Measurements from ENCODE around the gene RNF157. TPM values are rescaled to one million over a fixed set of nuclear protein-coding genes. Genes with fewer than 3 reads are reported as not detected.
A peak's percentile ranks its signal among the peaks of the same experiment; 100 is the strongest.

Gene RNF157
- total RNA-seq, 1 donor from 2014 or later, result 0.32 TPM

DNA sequence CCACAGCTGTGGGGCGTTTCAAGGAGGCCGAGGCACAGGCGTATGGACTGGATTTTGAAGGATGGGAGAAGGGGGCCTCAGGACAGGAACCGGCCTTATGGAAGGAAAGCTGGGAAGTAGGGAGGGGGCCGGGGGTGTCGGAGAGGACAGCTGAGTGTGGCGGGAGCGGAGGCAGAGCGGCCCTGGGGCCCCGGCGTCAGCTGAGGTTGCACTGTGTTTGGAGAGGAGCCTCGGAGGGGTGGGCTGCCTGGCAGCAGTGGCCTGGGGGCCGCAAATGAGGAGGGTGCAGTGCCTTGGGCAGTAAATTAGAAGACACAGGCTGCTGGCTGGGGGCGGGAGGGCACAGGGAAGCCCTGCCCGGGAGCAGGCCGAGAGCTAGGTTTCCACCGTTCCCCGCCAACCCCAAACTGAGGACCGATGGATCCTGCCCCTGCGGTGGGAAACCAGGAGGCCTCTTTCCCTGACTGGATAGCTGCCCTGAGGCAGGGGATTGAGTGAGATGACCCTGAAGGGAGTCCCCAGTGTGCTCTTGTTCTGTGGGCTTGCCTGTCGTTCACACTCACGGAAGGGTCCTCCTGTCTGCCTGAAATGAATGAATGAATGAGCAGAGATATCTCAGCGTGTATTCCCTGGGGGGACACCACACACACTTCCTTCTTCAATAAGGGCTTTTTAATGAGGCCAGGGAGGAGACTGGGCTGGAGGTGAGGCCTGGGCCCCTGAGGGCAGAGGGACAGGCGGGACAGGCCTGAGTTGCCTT is 117.7 kb downstream of the RNF157 start:
- ATAC-seq, result no peak

DNA sequence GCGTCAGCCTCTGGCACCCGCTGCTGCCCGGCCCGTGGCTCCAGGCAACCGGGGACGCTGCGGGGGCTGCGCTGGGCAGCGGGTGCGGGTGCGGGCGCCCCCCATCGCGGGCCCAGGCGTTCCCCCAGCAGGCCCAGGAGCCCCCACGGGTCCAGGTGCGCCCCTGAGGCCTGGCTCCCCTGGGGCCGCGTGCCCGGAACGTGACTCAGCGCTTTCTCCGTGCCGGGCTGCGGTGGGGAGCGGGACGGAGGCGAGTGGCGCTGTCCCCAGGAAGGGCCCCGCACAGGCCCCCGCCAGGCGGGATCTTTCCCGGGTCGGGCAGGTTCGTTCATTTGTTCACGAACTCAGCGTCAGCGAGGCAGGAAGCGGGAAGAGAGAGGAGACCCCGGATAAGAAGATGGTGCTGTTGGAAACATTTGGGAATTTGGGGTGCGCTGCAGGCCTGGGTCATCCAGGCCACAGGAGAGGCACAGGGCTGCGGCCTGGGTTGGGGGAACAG is 118.3 kb downstream of the RNF157 start:
- peak; percentile 54 for ATAC-seq

DNA sequence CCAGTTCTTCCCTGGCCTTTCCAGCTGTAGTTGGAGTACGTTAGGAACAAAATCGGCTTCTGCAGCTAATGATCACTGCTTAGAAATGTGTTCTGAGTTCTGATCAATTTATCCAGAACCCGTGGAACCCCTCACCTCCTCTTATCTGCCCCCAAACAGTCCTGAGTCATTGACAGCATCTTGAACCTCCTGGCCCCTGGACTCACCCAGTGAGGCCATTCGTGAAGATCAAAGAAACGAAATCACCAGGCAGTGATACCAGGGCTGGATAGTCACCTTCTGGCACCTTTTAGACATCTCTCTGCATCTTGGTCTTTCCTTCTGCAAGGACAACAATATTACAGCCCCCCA is 119.7 kb downstream of the RNF157 start:
- no peak for ATAC-seq

DNA sequence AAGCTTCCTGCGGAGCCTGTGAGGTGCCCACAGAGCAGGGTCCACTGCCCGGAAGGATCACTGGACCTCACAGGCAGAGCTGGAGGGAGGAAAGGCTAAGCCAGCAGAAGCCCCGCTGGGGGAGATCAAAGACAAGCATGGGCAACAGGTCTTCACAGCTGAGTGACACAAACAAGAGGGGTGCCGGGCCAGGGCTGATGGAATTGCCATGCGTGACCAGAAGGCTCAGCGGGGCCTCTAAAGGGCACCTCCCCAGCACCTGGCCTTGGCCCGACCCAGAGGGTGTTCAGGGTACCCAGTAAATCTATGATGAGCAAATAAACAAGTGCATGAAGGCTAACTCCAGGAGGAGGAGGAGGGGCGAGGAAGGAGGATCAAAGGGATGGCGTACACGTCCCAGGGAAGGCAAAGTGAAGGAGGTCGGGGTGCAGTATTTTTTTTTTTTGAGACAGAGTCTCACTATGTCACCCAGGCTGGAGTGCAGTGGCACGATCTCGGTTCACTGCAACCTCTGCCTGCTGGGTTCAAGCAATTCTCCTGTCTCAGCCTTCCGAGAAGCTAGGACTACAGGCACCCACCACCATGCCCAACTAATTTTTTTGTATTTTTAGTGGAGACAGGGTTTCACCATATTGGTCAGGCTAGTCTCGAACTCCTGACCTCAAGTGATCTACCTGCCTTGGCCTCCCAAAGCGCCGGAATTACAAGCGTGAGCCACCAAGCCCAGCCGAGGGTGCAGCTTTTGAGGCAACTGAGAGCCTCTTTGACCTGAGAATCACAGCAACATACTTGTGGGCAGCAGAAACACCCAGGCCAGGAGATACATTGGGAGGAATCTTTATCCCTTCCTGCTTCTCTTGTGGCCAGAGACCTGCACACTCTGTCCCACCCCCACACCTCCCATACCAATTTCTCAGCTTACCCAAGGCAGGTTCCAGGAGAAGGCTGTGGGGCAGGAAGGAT is 120.6 kb downstream of the RNF157 start:
- no peak for ATAC-seq

DNA sequence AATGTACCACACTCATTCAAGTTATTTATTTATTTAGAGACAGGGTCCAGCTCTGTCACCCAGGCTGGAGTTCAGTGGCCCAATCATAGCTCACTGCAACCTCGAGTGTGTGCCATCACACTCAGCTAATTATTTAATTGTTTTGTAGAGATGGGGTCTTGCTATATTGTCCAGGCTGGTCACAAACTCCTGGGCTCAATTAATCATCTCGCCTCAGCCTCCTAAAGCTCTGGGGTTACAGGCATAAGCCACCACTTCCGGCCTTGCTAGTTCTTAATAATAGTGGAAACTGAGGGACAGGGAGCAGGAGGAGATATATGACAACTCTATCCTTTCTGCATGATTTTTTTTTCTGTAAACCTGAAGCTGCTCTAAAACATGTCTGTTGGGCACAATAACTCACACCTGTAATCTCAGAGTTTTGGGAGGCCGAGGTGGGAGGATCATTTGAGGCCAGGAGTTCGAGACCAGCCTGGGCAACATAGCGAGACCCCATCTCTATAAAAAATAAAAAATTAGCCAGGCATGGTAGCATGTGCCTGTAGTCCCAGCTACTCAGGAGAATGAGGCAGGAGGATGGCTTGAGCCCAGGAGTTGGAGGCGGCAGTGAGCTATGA is 125.0 kb downstream of the RNF157 start:
- no peak for ATAC-seq

DNA sequence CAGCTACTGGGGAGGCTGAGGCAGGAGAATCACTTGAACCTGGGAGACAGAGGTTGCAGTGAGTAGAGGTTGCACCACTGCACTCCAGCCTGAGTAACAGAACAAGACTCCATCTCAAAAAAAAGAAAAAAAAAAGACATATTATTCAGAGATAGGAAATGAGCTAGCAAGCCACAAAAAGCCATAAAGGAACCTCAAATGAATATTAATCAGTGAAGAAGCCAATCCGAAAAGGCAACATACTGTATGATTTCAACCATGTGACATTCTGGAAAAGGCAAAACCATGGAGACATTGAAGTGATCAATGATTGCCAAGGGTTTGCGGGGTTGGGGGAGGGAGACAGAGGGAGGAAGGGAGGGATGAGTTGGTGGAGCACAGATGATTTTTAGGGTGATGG is 128.3 kb downstream of the RNF157 start:
- no peak for ATAC-seq

DNA sequence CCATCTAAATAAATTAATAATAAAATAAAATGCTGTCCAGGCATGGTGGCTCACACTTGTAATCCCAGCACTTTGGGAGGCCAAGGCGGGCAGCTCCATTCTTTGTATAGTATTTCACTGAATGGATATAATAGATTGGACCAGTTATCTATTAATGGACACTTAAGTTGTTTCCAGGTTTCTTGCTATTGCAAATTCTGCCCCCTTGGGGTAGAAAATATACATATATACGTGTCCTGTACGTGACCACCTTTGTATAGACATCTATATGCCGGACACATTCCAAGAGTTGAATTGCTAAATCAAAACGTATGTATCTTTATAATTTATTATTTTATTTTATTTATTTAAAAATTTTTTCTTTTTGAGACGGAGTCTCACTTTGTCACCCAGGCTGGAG is 132.8 kb downstream of the RNF157 start:
- no peak for ATAC-seq

DNA sequence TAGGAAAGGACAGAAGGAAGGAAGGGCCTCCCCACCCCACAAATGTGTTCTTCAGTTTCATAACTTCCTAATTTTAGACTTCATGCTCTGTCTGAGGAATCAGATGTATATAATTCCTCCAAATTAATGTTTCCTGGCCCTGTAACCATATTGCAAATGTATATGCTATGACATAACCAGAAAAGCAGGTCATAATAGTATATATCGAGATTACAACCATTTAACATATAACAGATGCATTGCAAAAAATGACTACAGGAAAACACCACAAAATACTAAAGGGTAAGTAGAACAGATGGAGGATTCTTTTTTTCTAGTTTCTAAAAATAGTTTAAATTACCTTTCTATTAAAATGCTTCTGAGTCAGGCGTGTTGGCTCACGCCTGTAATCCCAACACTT is 133.6 kb downstream of the RNF157 start:
- ATAC-seq, result no peak

DNA sequence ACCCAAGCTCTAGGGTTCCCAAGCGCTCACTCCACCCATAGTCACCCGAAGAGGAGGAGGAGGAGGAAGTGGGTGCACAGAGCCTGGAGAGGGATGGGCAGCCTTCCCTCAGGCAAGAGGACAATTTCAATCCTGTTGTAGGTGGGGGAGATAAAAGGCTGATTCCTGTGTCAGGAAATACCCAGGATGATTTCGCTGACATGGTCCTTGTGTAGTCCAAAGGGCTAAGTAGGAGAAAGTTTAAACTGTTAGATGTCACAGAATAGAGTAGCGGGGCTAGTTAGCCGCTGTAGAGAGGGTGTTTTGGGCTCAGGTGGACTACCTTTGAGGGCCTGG is 135.4 kb downstream of the RNF157 start:
- ATAC-seq, result no peak

DNA sequence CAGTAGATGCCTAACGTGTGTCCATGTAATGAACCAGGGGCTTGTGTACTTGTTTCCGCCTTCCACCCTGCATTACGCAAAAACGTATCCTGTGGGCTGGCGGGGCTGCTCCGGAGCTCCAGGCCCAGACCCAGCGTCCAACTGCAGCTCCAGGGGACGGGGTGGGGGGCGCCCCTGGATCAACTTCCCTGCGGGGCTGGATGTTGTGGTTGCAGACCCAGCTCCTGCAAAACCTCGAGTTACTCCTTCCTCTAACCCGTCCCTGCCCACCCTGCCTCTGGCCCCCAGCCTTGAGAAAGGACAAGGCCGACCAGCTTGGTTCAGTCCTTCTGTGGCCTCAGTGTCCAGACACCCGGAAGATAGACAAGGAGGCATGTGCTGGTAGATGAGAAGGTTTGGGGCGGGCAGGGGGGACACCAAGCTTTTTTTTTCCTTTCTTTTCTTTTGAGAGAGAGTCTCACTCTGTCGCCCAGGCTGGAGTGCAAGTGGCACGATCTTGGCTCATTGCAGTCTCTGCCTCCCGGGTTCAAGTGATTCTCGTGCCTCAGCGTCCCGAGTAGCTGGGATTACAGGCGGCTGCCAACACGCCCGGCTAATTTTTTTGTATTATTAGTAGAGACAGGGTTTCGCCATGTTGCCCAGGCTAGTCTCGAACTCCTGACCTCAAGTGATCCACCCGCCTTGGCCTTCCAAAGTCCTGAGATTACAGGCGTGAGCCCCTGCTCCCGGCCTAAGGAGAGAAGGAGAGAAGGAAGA is 136.0 kb downstream of the RNF157 start:
- peak; percentile 4 for ATAC-seq

DNA sequence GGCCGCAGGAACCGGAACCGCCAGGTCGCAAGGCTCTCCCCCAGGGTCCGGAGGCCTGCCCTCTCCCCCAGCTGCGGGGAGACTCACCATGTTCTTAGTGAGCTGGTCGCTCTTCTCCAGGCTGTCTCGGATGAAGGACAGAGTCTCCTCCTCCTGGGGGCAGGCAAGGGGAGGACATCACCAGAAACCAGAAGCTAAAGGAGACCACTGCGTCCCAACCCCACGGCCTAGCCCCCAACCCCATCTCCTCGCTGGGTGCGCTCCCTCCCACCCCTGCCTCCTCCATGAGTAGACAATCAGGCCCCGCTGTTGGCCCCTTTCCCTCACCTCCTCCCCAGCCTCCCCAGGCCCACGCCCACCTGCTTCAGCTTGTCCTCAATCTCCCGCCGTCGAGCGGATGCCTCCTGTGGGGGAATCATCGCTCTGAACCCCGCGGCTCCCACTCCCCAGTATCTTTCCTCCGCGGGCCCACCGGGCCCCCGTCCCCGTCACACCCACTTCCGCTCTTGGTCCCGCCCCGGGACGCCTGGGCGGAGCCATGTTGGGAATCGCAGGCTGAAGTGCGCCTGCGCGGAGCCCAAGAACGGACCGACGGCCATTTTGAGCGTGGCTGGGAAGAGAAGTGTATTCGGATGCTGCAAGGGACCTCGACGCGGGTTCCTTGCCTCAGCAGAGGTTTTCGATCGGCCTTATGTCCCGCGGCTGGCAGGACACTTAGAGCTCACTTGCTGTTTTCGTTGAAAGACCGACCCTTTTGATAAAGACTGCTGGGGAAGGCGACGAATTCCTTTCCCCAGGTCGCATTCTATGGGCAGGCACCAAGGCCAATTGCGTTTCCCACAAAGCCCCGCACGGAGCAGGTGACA is 136.8 kb downstream of the RNF157 start, which contains the start of gene EXOC7:
Gene EXOC7, minus strand, starts transcription at position 514 of the 866 bp plus-strand sequence. Its CDS starts 95 bp downstream, at position 419.
- peak; percentile 90 for ATAC-seq

DNA sequence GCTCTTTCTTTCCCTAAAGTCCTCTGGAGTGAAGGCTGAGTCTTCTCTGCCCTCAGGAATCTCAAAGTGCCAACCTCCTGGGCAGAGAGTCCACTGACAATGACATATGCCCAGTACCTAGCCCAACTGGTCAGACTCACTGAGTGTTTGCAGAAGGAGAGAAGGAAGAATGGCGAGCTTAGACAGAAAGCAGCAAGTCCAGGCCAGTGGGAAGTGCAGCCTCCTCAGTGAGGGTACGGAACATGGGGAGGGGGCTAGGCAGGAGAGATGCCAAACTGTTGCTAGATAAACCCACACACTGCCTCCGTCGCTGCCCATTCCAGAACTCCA is 137.4 kb downstream of the RNF157 start:
- ATAC-seq, result peak; percentile 27

DNA sequence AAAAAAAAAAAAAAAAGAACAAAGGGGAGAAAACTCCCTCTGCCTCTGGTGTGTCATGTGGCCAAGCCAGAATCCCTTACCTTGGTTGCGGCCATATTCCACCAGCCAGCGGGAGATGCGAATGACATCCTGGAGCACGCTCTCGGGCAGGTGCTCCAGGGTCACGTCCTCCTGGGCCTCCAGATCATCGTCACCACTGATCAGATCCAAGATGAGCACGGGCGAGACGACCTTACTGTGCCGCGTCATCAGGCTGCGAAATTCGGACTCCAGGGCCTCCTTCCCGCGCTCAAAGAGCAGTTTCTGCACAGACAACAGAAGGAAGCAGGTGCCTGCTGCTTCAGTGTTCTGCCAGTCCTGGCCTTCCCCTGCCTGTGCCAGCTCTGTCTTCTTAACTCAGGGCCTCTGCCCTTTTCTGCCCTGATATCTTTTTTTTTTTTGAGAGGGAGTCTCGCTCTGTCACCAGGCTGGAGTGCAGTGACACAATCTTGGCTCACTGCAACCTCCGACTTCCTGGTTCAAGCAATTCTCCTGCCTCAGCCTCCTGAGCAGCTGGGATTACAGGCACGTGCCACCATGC is 142.5 kb downstream of the RNF157 start:
- no peak for ATAC-seq

DNA sequence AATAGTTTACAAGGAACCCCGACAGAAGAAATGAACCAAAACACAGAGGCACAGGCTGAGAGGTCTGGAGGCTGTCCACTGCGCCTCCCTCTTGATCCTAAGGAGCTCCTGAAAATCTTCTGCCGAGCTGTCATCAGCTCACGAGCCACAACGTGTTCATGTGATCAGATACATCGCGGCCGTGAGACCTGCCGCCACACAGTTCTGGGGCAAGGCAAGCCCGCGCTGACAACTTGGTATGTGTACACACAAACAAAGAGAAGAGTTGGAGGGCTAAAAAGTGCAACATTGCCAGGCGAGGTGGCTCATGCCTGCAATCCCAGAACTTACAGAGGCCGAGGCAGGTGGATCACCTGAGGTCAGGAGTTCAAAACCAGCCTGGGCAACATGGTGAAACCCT is 144.3 kb downstream of the RNF157 start:
- ATAC-seq, result no peak

DNA sequence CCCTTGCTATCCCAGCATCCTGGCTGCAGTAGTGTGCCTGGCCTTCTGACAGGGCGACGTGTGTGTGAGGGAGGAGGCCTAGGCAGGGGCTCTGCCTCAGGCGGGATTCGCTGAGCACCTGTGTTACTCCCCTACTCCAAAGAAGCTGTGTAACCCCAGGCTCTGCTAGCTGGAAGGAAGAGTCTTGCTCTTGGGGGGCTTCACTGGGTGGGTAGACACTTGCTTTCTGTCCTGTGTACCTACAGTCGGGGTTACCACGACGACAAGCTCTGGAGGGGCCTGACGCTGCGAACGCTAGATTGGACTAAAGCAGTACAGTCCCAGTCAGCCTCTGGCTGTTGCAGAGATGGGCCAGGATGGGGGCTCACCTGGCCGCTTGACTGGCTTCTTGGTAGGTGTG is 146.2 kb downstream of the RNF157 start:
- no peak for ATAC-seq

DNA sequence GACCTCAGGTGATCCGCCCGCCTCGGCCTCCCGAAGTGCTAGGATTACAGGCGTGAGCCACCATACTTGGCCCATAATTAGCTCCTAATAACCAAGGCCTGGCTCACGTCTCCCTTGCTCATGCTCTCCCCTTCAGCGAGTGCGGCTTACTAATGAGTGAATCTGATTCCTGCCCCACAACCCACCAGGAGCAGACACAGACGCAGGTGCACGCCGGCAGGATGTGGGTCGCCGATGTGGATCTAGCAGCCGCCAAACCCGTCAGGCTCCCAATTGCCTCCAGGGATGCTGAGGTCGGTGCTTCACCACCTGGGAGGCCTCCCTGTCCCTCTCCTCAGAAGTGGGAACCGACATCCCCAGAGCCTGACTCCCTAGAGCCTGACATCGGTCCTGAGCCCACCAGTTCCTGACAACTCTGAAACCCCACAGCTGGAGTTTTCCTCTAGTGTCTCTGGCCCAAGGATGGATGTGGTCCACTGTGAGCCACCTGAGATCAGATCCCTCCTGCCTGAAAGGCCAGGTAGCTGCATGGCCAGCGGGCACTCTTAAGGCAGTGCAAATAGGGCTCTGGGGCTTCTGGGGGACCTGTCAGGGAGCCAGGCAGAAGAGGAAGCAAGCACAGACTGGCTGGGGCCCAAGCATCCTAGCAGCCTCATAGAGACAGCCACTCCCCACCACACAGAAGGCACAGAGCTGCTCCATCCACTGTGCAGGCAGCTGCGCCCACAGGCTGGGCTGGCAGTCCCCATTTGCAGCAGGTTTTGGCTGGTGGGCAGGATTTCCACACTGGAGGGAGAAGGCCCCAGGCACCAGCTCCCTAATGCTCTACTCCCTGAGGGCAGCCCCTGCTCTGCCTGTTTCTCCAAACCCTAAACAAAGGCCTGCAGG is 147.5 kb downstream of the RNF157 start:
- no peak for ATAC-seq

All from esophagus mucosa (tissue), 1 donor.